HUES6 (cell line): ENCODE measurements around the gene SOX15.
"Not testable (repeated sequence)": the region's sequence is repeated elsewhere in the genome, so short reads cannot be mapped to it uniquely, and the experiment has no call there.

Experiments used
- H3K27ac ChIP-seq: 2 replicates; pipeline ENCODE4 v1.7.0; 2013; ENCODE audit warnings: low read depth, mild to moderate bottlenecking, low read length, inconsistent platforms
- H3K27me3 ChIP-seq: 2 replicates; pipeline ENCODE4 v1.6.1; 2013; ENCODE audit warnings: low read length; ENCODE audit not compliant: control insufficient read depth, insufficient read depth
- H3K36me3 ChIP-seq: 2 replicates; pipeline ENCODE4 v1.6.1; 2013; ENCODE audit warnings: low read length; ENCODE audit not compliant: control insufficient read depth, insufficient read depth
- H3K4me1 ChIP-seq: 2 replicates; pipeline ENCODE4 v1.6.1; 2013; ENCODE audit warnings: low read length; ENCODE audit not compliant: control insufficient read depth, insufficient read depth
- H3K4me3 ChIP-seq: 2 replicates; pipeline ENCODE4 v1.5.1; 2013; ENCODE audit warnings: low read depth, low read length
- H3K9ac ChIP-seq: one replicate; pipeline ENCODE4 v1.6.1; 2013; ENCODE audit warnings: mild to moderate bottlenecking, low read length
- H3K9me3 ChIP-seq: 2 replicates; pipeline ENCODE4 v1.6.1; 2013; ENCODE audit warnings: low read depth, low read length; ENCODE audit not compliant: control insufficient read depth, insufficient read depth

Gene SOX15

DNA sequence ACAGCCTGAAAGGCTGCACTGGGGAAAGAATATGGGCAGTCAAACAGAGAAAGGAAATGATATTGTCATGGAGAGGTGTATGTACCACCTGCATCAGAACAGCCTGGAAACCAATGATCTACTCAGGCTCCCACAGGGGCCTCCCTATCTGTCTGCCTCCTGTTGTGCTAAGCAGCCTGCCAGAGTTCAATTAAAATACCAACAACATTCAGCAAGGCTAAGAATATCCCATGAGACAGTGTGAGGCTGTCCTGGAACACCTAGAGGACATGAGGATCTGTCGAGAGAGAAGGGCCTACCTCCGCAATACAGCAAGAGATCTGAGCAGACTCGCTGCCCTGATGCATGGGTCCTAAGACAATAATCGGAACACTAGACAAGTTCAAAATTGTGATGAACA lies 16.4 kb upstream of the SOX15 start:
- Histone ChIP-seq H3K4me3 (no peak overlapping the region), H3K27me3 (no peaks in the 10 kb centered on the region), H3K36me3 (peaks cover 46% of the 10 kb centered on the region), H3K4me1 (no peaks in the 10 kb centered on the region), H3K9me3 (no peaks in the 10 kb centered on the region), H3K9ac (peak overlapping the region; percentile 6), H3K27ac (no peak overlapping the region)

DNA sequence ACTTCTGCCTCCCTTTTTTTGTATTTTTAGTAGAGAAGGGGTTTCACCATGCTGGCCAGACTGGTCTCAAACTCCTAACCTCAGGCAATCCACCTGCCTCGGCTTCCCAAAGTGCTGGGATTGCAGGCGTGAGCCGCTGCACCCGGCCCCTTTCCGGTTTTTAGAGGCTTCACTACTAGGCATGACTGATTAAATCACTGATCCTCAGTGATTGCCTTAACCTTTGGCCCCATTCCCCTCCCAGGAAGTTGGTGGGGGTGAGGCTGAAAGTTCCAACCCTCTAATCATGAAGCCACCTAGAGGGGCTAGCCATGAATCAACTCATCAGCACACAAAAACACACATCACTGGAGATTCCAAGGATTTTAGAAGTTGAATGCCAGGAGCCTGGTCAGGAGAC lies 7.7 kb upstream of the SOX15 start:
- H3K36me3 ChIP-seq: peaks cover 83% of the 10 kb centered on the region
- H3K4me1 ChIP-seq, H3K9ac ChIP-seq, H3K27me3 ChIP-seq, H3K9me3 ChIP-seq, H3K27ac ChIP-seq, H3K4me3 ChIP-seq: not testable (repeated sequence)

DNA sequence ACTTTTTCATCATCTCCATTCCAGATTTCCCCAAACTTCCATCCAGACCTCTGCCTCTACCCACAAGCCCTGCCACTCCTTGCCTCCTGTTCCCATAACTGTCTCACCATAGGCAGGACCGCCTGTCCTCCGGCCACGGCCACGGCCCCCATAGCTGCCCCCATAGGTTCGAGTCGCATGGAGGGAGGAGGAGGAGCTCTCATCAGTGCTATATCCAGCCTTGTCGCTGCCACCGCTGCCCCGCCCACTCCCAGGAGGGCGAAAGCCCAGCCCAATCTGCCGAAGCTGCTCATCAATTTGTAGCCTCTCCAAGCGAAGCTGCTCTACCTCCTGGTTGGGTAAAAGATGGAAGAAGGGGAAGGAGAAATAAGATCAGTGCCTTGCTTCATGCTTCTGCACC lies 3.4 kb upstream of the SOX15 start:
- no peaks in the 10 kb centered on the region for H3K9me3 ChIP-seq
- H3K27me3 ChIP-seq: no peaks in the 10 kb centered on the region
- peaks cover 61% of the 10 kb centered on the region for H3K36me3 ChIP-seq
- no peak overlapping the region for H3K9ac ChIP-seq
- H3K4me3 ChIP-seq: no peak overlapping the region
- H3K4me1 ChIP-seq: peaks cover 20% of the 10 kb centered on the region
- no peak overlapping the region for H3K27ac ChIP-seq

DNA sequence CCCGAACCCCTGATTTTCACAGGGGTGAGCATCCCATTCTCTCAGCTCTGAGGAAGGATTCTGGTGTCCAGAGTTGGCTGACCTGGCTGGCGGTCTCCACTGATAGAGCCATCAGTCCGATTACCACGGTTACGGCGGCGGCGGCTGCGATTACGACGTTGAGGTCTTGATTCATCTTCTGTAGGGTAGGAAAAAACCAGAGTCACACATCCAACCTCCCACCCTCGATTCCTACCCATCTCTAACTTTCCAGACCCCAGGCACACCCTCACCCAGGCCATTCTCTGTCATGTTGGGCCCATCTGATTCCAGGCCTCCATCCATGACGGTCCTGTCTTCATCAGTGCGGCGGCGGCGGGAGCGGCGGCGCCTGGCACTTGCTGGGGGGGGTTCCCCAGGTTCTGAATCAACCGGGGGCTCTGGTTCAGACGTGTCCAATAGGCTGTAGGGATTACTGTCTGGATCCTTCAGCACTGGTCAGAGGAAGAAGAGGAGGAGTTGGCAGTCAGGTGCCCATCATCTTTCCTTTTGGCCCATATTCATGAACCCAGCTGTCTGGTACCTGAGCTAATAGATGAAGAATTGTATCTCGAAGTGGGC lies 2.6 kb upstream of the SOX15 start:
- peaks cover 64% of the 10 kb centered on the region for H3K36me3 ChIP-seq
- no peaks in the 10 kb centered on the region for H3K27me3 ChIP-seq
- no peaks in the 10 kb centered on the region for H3K9me3 ChIP-seq
- H3K27ac ChIP-seq: no peak overlapping the region
- H3K4me1 ChIP-seq: peaks cover 26% of the 10 kb centered on the region
- H3K9ac ChIP-seq: no peak overlapping the region
- H3K4me3 ChIP-seq: no peak overlapping the region

DNA sequence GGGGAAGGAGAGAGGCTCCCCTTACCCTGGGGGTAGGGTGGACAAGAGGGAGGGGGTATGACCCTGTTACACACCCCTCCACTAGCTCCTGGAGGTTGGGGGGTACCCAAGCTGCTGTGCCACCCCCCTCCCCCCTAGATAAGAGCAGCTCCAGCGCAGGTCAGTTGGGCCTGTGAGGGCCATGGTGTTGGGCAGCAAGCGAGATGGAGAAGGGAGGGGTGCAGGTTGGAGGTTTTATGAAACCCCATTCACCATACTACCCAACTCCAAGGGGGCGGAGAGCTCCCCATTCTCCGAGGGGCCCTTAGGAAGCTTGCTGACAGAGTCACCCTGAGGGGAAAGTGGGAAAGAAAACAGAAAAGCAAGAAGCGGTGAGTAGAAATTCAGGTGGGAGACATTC lies 1.7 kb upstream of the SOX15 start:
- H3K36me3 ChIP-seq: peaks cover 65% of the 10 kb centered on the region
- peak overlapping the region; percentile 78 for H3K9ac ChIP-seq
- H3K4me3 ChIP-seq: no peak overlapping the region
- H3K27ac ChIP-seq: peak overlapping the region; percentile 93; the same call in 1 of the 2 replicates
- H3K4me1 ChIP-seq: peaks cover 26% of the 10 kb centered on the region
- H3K27me3 ChIP-seq: no peaks in the 10 kb centered on the region
- no peaks in the 10 kb centered on the region for H3K9me3 ChIP-seq

DNA sequence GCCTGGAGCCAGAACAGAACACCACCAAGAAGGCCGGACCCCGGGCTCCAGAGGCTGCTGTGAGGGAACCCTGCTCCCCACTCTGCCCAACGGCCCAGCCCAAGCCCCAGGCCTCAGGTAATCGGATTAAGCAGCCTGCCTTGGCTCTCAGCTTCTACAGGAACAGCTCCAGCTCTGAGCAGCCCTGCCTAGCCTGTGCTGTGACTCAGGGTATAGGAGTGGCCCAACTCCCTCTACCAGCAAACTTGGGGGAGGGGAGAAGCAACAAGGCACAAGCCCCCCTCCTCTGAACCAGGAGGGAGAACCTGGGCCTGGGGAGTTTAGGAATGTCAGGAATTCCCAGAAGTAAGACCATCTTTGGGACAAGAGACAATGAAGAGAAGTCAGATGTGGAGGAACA lies 849 bp upstream of the SOX15 start:
- peak overlapping the region; percentile 78 for H3K9ac ChIP-seq
- peak overlapping the region; percentile 38 for H3K4me3 ChIP-seq
- peak overlapping the region; percentile 93 for H3K27ac ChIP-seq
- no peaks in the 10 kb centered on the region for H3K9me3 ChIP-seq
- peaks cover 26% of the 10 kb centered on the region for H3K4me1 ChIP-seq
- H3K27me3 ChIP-seq: no peaks in the 10 kb centered on the region
- peaks cover 60% of the 10 kb centered on the region for H3K36me3 ChIP-seq

DNA sequence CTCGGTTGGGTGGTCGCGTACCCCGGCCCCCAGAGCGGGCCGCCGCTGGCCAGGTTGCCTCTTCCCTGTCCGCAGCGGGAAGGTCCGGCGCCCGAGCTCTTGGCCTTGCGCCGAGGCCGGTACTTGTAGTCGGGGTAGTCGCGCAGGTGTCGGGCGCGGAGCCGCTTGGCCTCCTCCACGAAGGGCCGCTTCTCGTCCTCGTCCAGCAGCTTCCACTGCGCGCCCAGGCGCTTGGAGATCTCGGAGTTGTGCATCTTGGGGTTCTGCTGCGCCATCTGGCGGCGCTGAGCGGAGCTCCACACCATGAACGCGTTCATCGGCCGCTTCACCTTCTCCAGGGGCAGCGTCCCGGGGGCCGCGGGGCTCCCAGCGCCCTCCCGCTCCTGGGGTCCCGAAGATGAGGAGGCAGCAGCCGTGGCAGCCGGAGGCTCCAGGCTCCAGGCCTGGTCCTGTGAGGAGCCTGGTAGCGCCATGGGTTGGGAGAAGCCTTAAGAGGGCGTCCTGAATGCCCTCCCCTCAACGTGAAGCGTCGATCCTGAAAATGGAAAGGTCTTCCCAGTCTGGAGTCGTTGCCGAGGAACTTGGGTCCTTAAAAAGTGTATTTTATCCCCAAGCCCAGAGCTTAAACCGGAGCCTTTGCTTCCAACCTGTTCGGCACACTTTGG lies 558 bp downstream of the SOX15 start:
- H3K27ac ChIP-seq: peak overlapping the region; percentile 54; the same call in 1 of the 2 replicates
- peaks cover 46% of the 10 kb centered on the region for H3K36me3 ChIP-seq
- peaks cover 26% of the 10 kb centered on the region for H3K4me1 ChIP-seq
- peak overlapping the region; percentile 69 for H3K9ac ChIP-seq
- H3K9me3 ChIP-seq: no peaks in the 10 kb centered on the region
- H3K27me3 ChIP-seq: no peaks in the 10 kb centered on the region
- H3K4me3 ChIP-seq: peak overlapping the region; percentile 75

DNA sequence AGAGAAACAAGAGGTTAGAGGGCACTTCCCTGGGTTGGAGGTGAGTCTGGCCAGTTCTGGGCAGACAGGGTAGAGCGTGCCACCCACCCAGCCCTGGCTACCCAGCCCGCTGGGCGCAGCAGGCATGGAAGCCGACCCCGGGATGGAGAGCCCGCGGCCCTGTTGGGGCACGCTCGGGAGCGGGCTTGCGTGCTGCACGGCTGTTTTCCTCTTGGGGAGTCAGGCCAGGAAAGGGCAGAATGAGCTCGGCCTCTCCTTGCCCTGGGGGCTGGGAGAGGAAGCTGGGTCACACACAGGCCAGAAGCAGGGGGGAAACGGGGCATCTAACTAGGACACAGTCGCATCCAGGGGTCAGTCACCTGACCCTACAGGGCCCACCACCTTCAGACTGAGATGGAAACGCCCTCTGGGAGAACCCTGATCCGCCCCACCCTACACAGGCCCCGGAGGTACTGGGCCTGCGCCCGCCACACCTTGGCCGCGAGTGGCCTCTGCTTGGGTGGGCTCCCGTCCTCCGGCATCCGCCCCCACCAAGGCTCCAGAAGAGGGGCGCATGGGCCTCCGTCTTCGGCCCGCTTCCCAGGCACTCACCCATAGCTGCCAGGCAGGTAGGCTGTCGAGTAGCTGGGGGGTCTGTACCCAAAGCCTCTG lies 1.2 kb downstream of the SOX15 start:
- Histone ChIP-seq H3K4me3 (peak overlapping the region; percentile 75), H3K9ac (peak overlapping the region; percentile 69), H3K4me1 (peaks cover 26% of the 10 kb centered on the region), H3K27ac (peak overlapping the region; percentile 13; the same call in 1 of the 2 replicates), H3K9me3 (no peaks in the 10 kb centered on the region), H3K27me3 (no peaks in the 10 kb centered on the region), H3K36me3 (peaks cover 39% of the 10 kb centered on the region)

DNA sequence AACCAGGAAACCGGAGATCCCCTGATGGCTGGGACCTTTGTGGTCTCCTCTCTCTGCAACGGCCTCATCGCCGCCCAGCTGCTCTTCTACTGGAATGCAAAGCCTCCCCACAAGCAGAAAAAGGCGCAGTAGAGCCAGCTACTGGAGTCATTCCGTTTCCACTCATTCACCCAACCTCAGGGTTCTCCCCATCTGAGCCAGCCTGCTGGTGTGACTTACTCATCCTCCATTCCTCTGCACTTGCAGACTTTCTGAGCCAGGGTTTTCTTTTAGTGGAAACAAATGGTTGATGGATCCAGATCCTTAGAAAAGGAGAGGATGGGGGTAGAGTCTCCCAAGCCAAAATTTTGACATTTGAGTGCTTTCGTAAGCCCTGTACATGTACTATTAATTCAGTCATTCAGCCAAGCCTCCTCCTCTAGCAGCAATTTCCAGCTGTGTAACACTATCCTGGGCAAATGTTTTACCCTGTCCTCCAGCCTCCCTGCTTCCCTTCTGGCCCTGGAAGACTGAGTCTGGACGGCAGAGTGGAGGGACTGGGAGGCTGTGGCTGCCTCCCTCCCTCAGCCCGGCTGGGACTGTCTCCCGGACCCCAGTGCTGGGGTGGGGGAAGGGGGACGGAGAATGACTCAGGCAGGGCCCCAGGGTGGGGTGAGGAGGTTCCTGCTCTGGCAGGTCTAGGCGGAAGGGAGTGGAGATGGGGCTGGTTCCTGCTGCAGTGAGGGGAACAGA lies 2.3 kb downstream of the SOX15 start:
- H3K27me3 ChIP-seq: no peaks in the 10 kb centered on the region
- peaks cover 35% of the 10 kb centered on the region for H3K4me1 ChIP-seq
- no peak overlapping the region for H3K9ac ChIP-seq
- no peak overlapping the region for H3K27ac ChIP-seq
- peak overlapping the region; percentile 75; the same call in 1 of the 2 replicates for H3K4me3 ChIP-seq
- no peaks in the 10 kb centered on the region for H3K9me3 ChIP-seq
- H3K36me3 ChIP-seq: peaks cover 28% of the 10 kb centered on the region

DNA sequence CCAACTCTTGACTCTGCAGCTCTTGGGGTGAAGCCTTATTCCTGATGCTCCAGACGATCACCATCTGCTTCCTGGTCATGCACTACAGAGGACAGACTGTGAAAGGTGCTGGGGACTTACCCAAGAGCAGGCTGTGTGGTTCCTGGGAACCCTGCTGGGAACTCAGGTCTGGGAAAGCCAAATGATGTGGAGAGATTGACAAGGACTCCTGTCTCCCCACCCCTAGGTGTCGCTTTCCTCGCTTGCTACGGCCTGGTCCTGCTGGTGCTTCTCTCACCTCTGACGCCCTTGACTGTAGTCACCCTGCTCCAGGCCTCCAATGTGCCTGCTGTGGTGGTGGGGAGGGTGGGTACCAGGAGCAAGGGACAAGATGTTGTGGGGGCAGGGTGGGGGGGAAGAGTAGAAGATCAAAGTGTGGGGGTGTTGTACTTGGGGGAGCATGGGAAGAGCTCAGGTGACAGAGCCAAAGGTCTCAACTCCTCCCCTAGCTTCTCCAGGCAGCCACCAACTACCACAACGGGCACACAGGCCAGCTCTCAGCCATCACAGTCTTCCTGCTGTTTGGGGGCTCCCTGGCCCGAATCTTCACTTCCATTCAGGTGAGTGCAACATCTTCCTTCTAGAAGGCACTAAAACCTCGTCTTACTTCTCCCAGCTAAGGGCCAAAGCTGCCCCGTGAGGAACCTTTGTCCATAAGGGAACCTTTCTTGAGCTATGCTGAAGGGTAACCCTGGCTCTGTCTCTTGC lies 3.0 kb downstream of the SOX15 start:
- no peak overlapping the region for H3K9ac ChIP-seq
- H3K4me1 ChIP-seq: peaks cover 41% of the 10 kb centered on the region
- no peaks in the 10 kb centered on the region for H3K27me3 ChIP-seq
- no peak overlapping the region for H3K27ac ChIP-seq
- H3K4me3 ChIP-seq: no peak overlapping the region
- H3K36me3 ChIP-seq: peaks cover 21% of the 10 kb centered on the region
- no peaks in the 10 kb centered on the region for H3K9me3 ChIP-seq
